OCI-LY7 (cell line): ENCODE results near the gene ELP4. TPM values are rescaled to one million over a fixed set of nuclear protein-coding genes. Genes with fewer than 3 reads are reported as not detected.

Experiments
- BruUV-seq: library from RNA; stranded (reverse); fragments of 400-500 nt; replicated peaks from 2 replicates; lab custom pipeline; 2021; lab: Mats Ljungman, UMichigan
- CTCF ChIA-PET: fragments of 300-600 bp; sonication (Branson Sonifier 250); formaldehyde crosslinking; loops from one replicate; lab custom pipeline; 2022; ENCODE audit warnings: antibody characterized with exemption; ENCODE audit not compliant: unreplicated experiment; lab: Charles Lee
- POLR2A ChIA-PET: fragments of 300-600 bp; sonication (Branson Sonifier 250); formaldehyde crosslinking; loops from one replicate; lab custom pipeline; 2022; ENCODE audit warnings: antibody characterized with exemption; lab: Charles Lee
- DNase-seq: peaks from one replicate; pipeline ENCODE4 v3.0.0-alpha.2; 2015; ENCODE audit warnings: low spot score
- H2AFZ ChIP-seq: fragments of 200-600 bp; sonication (generic), shearing (Covaris generic); 2 replicates; pipeline ENCODE4 v1.6.1; 2014; ENCODE audit warnings: mild to moderate bottlenecking, antibody characterized with exemption, low read length, moderate library complexity
- H3K27ac ChIP-seq: fragments of 200-600 bp; sonication (generic); 2 replicates; pipeline ENCODE4 v1.5.1; 2014; ENCODE audit warnings: mixed run types, low read depth, mild to moderate bottlenecking, moderate library complexity, low read length, inconsistent platforms; ENCODE audit not compliant: poor library complexity, severe bottlenecking
- H3K36me3 ChIP-seq: fragments of 200-600 bp; sonication (generic); 2 replicates; pipeline ENCODE4 v1.6.1; 2014; ENCODE audit warnings: mild to moderate bottlenecking, antibody characterized with exemption, low read length, moderate library complexity, mixed read lengths; ENCODE audit not compliant: insufficient read depth
- H3K4me1 ChIP-seq: fragments of 200-600 bp; sonication (generic); 2 replicates; pipeline ENCODE4 v1.5.1; 2014; ENCODE audit warnings: mild to moderate bottlenecking, low read length; ENCODE audit not compliant: insufficient read depth, poor library complexity, severe bottlenecking
- H3K4me2 ChIP-seq: fragments of 200-600 bp; sonication (generic); 2 replicates; pipeline ENCODE4 v1.6.1; 2014; ENCODE audit warnings: mild to moderate bottlenecking, low read length
- H3K4me3 ChIP-seq: fragments of 200-600 bp; sonication (generic); 2 replicates; pipeline ENCODE4 v1.5.1; 2014; ENCODE audit warnings: mild to moderate bottlenecking, low read depth, low read length; ENCODE audit not compliant: poor library complexity, severe bottlenecking
- H3K79me2 ChIP-seq: fragments of 200-600 bp; sonication (generic); 2 replicates; pipeline ENCODE4 v1.6.1; 2016; ENCODE audit warnings: low read depth, mild to moderate bottlenecking, low read length, moderate library complexity, mixed read lengths; ENCODE audit not compliant: insufficient read depth
- H3K9me2 ChIP-seq: fragments of 200-600 bp; sonication (generic); 2 replicates; pipeline ENCODE4 v1.6.1; 2016; ENCODE audit warnings: mild to moderate bottlenecking, low read length, mixed read lengths; ENCODE audit not compliant: insufficient read depth
- H3K9me3 ChIP-seq: fragments of 200-600 bp; sonication (generic); 2 replicates; pipeline ENCODE4 v1.6.1; 2014; ENCODE audit warnings: mild to moderate bottlenecking, mixed run types, low read length, mixed read lengths
- H4K20me1 ChIP-seq: fragments of 200-600 bp; sonication (generic); 2 replicates; pipeline ENCODE4 v1.6.1; 2014; ENCODE audit warnings: mild to moderate bottlenecking, antibody characterized with exemption, low read length, moderate library complexity, mixed read lengths; ENCODE audit not compliant: insufficient read depth
- CTCF ChIP-seq: fragments of 200-600 bp; sonication (generic); conservative IDR thresholded peaks from 2 replicates; pipeline ENCODE4 v1.5.1; 2014; ENCODE audit warnings: mild to moderate bottlenecking, antibody characterized with exemption, low read length, moderate library complexity, mixed read lengths
- EZH2phosphoT487 ChIP-seq: fragments of 200-600 bp; sonication (generic); IDR thresholded peaks from 2 replicates; pipeline ENCODE4 v1.6.1; 2018; ENCODE audit warnings: low read depth, borderline replicate concordance, mild to moderate bottlenecking, mixed run types, antibody characterized with exemption, low read length, moderate library complexity, mixed read lengths
- intact Hi-C: fragments of 100-400 bp; cut with micrococcal nuclease; formaldehyde crosslinking; loops from one replicate; pipeline ENCODE4 v1.10.0; 2022; ENCODE audit not compliant: unreplicated experiment
- total RNA-seq, 2 experiments: library from RNA; depleted of rRNA in 1 of 2; stranded (reverse); fragments of >200 nt in 1 of 2; shearing (Covaris generic) in 1 of 2; gene quantifications; 2 replicates each; pipeline ENCODE4 v1.2.3, GENCODE V29; 2014 to 2022

Gene ELP4
- total RNA-seq, 2 experiments from 2014 or later = 27.6 to 32.7 TPM

GRCh38 chr11:31823644-31824331 is 314.2 kb downstream of the ELP4 start:
- CTCF ChIA-PET = no interaction called here
- no peak for DNase-seq
- H3K36me3 ChIP-seq = no peaks in the 10 kb centered on the region
- TF ChIP-seq CTCF (no peak), EZH2phosphoT487 (no peak)
- H3K4me1 ChIP-seq = no peaks in the 10 kb centered on the region
- no peak overlapping the region for H3K4me3 ChIP-seq
- no peak overlapping the region for H2AFZ ChIP-seq
- H3K4me2 ChIP-seq = no peak overlapping the region
- intact Hi-C loops = no loop called here
- no peaks in the 10 kb centered on the region for H3K79me2 ChIP-seq
- H3K9me2 ChIP-seq = no peaks in the 10 kb centered on the region
- H3K9me3 ChIP-seq = no peaks in the 10 kb centered on the region
- H3K27ac ChIP-seq = no peak overlapping the region
- H4K20me1 ChIP-seq = no peaks in the 10 kb centered on the region
- no TSS peak for BruUV-seq
- POLR2A ChIA-PET = interaction anchor here (0.6 kb wide), 1 partner anchor 12 kb away, joined by 3 read pairs; no protein-coding TSS in a partner anchor

GRCh38 chr11:31824332-31824878 is 314.8 kb downstream of the ELP4 start:
- CTCF ChIA-PET = no interaction called here
- H3K9me3 ChIP-seq = no peaks in the 10 kb centered on the region

More at GRCh38 chr11:31824332-31824878, 314.8 kb downstream of the ELP4 start:
- BruUV-seq = no TSS peak
- intact Hi-C loops = no loop called here
- H2AFZ ChIP-seq = no peak overlapping the region
- no peak overlapping the region for H3K27ac ChIP-seq
- TF ChIP-seq CTCF (no peak), EZH2phosphoT487 (no peak)
- no peaks in the 10 kb centered on the region for H3K79me2 ChIP-seq
- H3K4me2 ChIP-seq = no peak overlapping the region
- no peaks in the 10 kb centered on the region for H3K36me3 ChIP-seq
- H4K20me1 ChIP-seq = no peaks in the 10 kb centered on the region
- H3K4me1 ChIP-seq = no peaks in the 10 kb centered on the region
- no peaks in the 10 kb centered on the region for H3K9me2 ChIP-seq
- no peak for DNase-seq
- no peak overlapping the region for H3K4me3 ChIP-seq
- POLR2A ChIA-PET = interaction anchor here (0.6 kb wide), 1 partner anchor 13 kb away, joined by 3 read pairs; no protein-coding TSS in a partner anchor
